DOHH2 (cell line): ENCODE data around the gene C11orf24.
"Not testable (repeated sequence)": the region's sequence is repeated elsewhere in the genome, so short reads cannot be mapped to it uniquely, and the experiment has no call there.

ENCODE experiments used
- H3F3A ChIP-seq: fragments of 200-600 bp; sonication (generic), shearing (Covaris generic); 2 replicates; pipeline ENCODE4 v1.6.0; 2016; ENCODE audit warnings: antibody characterized with exemption, mild to moderate bottlenecking; ENCODE audit not compliant: control insufficient read depth, insufficient read depth
- H3K27ac ChIP-seq: fragments of 200-600 bp; sonication (generic); 2 replicates; pipeline ENCODE4 v1.5.1; 2014; ENCODE audit warnings: low read depth, mild to moderate bottlenecking, low read length, moderate library complexity
- H3K27me3 ChIP-seq: fragments of 200-600 bp; sonication (generic); 2 replicates; pipeline ENCODE4 v1.6.1; 2014; ENCODE audit warnings: mild to moderate bottlenecking, low read length, mixed read lengths; ENCODE audit not compliant: control insufficient read depth
- H3K36me3 ChIP-seq: fragments of 200-600 bp; sonication (generic); 2 replicates; pipeline ENCODE4 v1.6.1; 2014; ENCODE audit warnings: mild to moderate bottlenecking, low read length, moderate library complexity, mixed read lengths; ENCODE audit not compliant: control insufficient read depth
- H3K4me1 ChIP-seq: fragments of 200-600 bp; sonication (generic); 2 replicates; pipeline ENCODE4 v1.6.1; 2014; ENCODE audit warnings: mild to moderate bottlenecking, low read length, mixed read lengths; ENCODE audit not compliant: control insufficient read depth
- H3K4me2 ChIP-seq: fragments of 200-600 bp; sonication (generic); 2 replicates; pipeline ENCODE4 v1.6.0; 2014; ENCODE audit warnings: mild to moderate bottlenecking, low read length, moderate library complexity
- H3K4me3 ChIP-seq: fragments of 200-600 bp; sonication (generic); 2 replicates; pipeline ENCODE4 v1.5.1; 2014; ENCODE audit warnings: mild to moderate bottlenecking, low read length, mixed read lengths
- H3K79me2 ChIP-seq: fragments of 200-600 bp; sonication (generic); 2 replicates; pipeline ENCODE4 v1.6.1; 2014; ENCODE audit warnings: mild to moderate bottlenecking, low read length, mixed read lengths; ENCODE audit not compliant: control insufficient read depth
- H3K9me2 ChIP-seq: fragments of 200-600 bp; sonication (generic); replicated peaks from 2 replicates; pipeline ENCODE4 v1.6.1; 2014; ENCODE audit warnings: mild to moderate bottlenecking, low read length, mixed read lengths; ENCODE audit not compliant: control insufficient read depth
- H3K9me3 ChIP-seq: fragments of 200-600 bp; sonication (generic); 2 replicates; pipeline ENCODE4 v1.6.1; 2014; ENCODE audit warnings: antibody characterized with exemption, low read length, mixed read lengths; ENCODE audit not compliant: control insufficient read depth, insufficient read depth
- H4K20me1 ChIP-seq: fragments of 200-600 bp; sonication (generic); 2 replicates; pipeline ENCODE4 v1.6.0; 2014; ENCODE audit warnings: low read depth, mild to moderate bottlenecking, antibody characterized with exemption, low read length, moderate library complexity; ENCODE audit not compliant: control insufficient read depth, insufficient read depth
- EZH2phosphoT487 ChIP-seq: fragments of 200-600 bp; sonication (generic); IDR thresholded peaks from 2 replicates; pipeline ENCODE4 v1.6.1; 2017; ENCODE audit warnings: borderline replicate concordance, mild to moderate bottlenecking, antibody characterized with exemption, low read length, moderate library complexity, mixed read lengths
- TF ChIP-seq, protein P1 (sequence below): fragments of 200-600 bp; sonication (generic); IDR thresholded peaks from one replicate; pipeline ENCODE4 v1.5.1; 2014; ENCODE audit warnings: antibody characterized with exemption, mild to moderate bottlenecking, low read depth, low read length; ENCODE audit not compliant: poor library complexity, severe bottlenecking

The C11orf24 gene

DNA sequence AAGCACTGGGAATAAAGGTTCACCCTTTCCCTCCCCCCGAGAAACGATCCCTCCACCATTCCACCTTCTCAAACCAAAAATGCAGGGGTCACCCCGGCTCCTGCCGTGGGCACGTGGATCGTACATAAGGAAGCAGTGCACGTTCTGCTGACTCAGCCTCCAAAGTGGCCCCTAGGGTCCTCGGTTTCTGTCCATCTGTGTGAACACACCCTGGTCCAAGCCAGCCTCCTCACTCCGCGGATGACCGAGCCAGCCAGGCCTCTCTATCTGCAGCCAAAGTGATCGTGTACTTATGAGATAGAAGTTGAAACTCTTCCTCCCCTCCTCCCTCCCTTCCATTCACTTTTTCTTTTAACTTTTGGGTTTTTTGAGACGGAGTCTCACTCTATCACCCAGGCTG, 16.2 kb downstream of the C11orf24 start:
- Histone ChIP-seq H3K27me3 (no peaks in the 10 kb centered on the region), H3K4me3 (no peak overlapping the region), H3K4me2 (no peak overlapping the region), H4K20me1 (no peaks in the 10 kb centered on the region), H3K36me3 (peaks cover 2% of the 10 kb centered on the region), H3K9me2 (no peaks in the 10 kb centered on the region), H3F3A (no peaks in the 10 kb centered on the region), H3K27ac (no peak overlapping the region), H3K9me3 (no peaks in the 10 kb centered on the region), H3K4me1 (peaks cover 8% of the 10 kb centered on the region), H3K79me2 (no peaks in the 10 kb centered on the region)
- no peak for TF ChIP-seq EZH2phosphoT487
- TF ChIP-seq, protein P1, sequence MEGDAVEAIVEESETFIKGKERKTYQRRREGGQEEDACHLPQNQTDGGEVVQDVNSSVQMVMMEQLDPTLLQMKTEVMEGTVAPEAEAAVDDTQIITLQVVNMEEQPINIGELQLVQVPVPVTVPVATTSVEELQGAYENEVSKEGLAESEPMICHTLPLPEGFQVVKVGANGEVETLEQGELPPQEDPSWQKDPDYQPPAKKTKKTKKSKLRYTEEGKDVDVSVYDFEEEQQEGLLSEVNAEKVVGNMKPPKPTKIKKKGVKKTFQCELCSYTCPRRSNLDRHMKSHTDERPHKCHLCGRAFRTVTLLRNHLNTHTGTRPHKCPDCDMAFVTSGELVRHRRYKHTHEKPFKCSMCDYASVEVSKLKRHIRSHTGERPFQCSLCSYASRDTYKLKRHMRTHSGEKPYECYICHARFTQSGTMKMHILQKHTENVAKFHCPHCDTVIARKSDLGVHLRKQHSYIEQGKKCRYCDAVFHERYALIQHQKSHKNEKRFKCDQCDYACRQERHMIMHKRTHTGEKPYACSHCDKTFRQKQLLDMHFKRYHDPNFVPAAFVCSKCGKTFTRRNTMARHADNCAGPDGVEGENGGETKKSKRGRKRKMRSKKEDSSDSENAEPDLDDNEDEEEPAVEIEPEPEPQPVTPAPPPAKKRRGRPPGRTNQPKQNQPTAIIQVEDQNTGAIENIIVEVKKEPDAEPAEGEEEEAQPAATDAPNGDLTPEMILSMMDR, result no peak

DNA sequence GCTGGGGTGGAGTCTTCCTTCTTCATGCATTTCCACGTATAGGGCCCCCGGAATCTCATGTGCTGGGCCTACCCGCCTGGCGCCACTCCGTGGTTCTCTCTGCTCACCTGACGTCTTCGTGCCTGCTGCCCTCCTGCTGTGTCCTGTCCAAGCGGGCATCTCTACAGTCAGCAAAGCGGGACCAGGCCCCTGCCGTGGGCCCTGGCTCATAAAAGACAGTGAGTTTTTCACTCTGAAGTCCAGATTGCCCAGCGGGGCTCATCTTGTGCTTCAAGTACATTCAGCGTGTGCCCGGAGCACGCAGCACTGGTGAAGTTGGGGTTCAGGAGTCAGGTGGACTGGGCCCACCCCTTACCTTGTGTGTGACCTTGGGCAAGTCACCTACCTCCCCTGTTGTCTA, 17.4 kb downstream of the C11orf24 start:
- Histone ChIP-seq H3K27me3 (no peaks in the 10 kb centered on the region), H3K4me3 (no peak overlapping the region), H4K20me1 (no peaks in the 10 kb centered on the region), H3K4me2 (no peak overlapping the region), H3K27ac (no peak overlapping the region), H3K9me3 (no peaks in the 10 kb centered on the region), H3K36me3 (no peaks in the 10 kb centered on the region), H3K4me1 (peaks cover 8% of the 10 kb centered on the region), H3F3A (no peaks in the 10 kb centered on the region), H3K79me2 (no peaks in the 10 kb centered on the region), H3K9me2 (no peaks in the 10 kb centered on the region)
- no peak for TF ChIP-seq EZH2phosphoT487
- TF ChIP-seq, protein P1, result no peak

DNA sequence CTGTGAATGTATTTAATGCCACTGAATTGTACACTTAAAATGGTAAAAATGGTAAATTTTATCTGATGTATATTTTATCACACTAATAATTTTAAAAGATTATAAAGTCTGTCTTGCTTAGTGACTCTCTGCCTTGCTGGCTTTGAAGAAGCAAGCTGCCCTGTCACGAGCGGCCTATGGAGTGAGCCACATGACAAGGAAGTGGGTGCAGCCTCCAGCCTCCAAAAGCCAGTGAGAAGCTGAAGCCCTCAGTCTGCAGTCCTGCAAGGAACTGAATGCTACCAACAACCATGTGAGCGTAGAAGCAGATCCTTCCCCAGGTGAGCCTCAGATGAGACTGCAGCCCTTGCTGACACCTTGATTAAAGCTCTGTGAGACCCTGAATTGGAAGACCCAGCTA, 20.0 kb downstream of the C11orf24 start:
- H3K79me2 ChIP-seq, result no peaks in the 10 kb centered on the region
- H3K4me3 ChIP-seq, result no peak overlapping the region
- no peaks in the 10 kb centered on the region for H3K27me3 ChIP-seq
- H3K36me3 ChIP-seq, result no peaks in the 10 kb centered on the region
- no peaks in the 10 kb centered on the region for H4K20me1 ChIP-seq
- no peak for TF ChIP-seq EZH2phosphoT487
- TF ChIP-seq, protein P1, result no peak
- no peaks in the 10 kb centered on the region for H3K4me1 ChIP-seq
- no peaks in the 10 kb centered on the region for H3F3A ChIP-seq
- H3K9me3 ChIP-seq, result no peaks in the 10 kb centered on the region
- no peak overlapping the region for H3K4me2 ChIP-seq
- H3K9me2 ChIP-seq, result no peaks in the 10 kb centered on the region
- no peak overlapping the region for H3K27ac ChIP-seq

DNA sequence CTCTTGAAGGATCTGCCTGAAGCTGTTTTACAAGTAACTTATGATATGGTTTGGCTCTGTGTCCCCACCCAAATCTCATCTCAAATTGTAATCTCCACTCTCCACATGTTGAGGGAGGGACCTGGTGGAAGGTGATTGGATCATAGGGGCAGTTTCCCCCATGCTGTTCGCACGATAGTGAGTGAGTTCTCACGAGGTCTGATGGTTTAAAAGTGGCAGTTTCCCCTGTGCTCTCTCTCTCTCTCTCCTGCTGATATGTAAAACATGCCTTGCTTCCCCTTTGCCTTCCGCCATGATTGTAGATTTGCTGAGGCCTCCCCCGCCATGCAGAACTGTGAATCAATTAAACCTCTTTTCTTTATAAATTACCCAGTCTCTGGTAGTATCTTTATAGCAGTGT, 26.9 kb downstream of the C11orf24 start:
- H3K4me1 ChIP-seq, H3K4me2 ChIP-seq, H3K27me3 ChIP-seq, H3K9me2 ChIP-seq, H3K79me2 ChIP-seq, H4K20me1 ChIP-seq, H3K4me3 ChIP-seq, H3K36me3 ChIP-seq, H3F3A ChIP-seq, H3K27ac ChIP-seq, H3K9me3 ChIP-seq: not testable (repeated sequence)

DNA sequence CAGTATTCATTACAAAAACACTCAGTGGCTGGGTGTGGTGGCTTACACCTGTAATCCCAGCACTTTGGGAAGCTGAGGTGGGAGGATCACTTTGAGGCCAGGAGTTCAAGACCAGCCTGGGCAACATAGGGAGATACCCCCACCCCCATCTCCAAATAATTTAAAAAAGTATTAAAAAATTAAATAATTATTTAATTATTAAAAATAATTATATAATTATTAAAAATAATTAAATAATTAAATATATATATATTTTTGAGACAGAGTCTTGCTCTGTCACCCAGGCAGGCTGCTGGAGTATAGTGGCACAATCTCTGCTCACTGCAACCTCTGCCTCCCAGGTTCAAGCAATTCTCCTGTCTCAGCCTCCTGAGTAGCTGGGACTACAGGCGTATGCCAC, 27.9 kb downstream of the C11orf24 start:
- H3K36me3 ChIP-seq, H3K4me1 ChIP-seq, H3K27me3 ChIP-seq, H3K9me3 ChIP-seq, H3K9me2 ChIP-seq, H3F3A ChIP-seq, H3K27ac ChIP-seq, H4K20me1 ChIP-seq, H3K79me2 ChIP-seq, H3K4me2 ChIP-seq, H3K4me3 ChIP-seq: not testable (repeated sequence)
